Activated CD4-positive, alpha-beta T cell treated with anti-CD3 and anti-CD28 coated beads, Interleukin-10, Interleukin-2, amounts not matched to agents 100 ng/mL and 50 ng/mL, durations not matched to agents 16 hours and 8 hours (primary cell): ENCODE measurements around the gene TERT.
"Not testable (repeated sequence)": the region's sequence is repeated elsewhere in the genome, so short reads cannot be mapped to it uniquely, and the experiment has no call there.

Experiments
- DNase-seq: peaks from one replicate; pipeline ENCODE4 v3.0.0-alpha.2; 2020

The TERT gene

DNA sequence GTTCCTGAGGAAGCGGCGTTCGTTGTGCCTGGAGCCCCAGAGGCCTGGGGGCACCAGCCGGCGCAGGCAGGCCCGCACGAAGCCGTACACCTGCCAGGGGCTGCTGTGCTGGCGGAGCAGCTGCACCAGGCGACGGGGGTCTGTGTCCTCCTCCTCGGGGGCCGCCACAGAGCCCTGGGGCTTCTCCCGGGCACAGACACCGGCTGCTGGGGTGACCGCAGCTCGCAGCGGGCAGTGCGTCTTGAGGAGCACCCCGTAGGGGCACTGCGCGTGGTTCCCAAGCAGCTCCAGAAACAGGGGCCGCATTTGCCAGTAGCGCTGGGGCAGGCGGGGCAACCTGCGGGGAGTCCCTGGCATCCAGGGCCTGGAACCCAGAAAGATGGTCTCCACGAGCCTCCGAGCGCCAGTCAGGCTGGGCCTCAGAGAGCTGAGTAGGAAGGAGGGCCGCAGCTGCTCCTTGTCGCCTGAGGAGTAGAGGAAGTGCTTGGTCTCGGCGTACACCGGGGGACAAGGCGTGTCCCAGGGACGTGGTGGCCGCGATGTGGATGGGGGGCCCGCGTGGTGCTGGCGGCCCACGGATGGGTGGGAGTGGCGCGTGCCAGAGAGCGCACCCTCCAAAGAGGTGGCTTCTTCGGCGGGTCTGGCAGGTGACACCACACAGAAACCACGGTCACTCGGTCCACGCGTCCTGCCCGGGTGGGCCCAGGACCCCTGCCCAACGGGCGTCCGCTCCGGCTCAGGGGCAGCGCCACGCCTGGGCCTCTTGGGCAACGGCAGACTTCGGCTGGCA is 1.3 kb downstream of the TERT start:
- DNase-seq: no peak

DNA sequence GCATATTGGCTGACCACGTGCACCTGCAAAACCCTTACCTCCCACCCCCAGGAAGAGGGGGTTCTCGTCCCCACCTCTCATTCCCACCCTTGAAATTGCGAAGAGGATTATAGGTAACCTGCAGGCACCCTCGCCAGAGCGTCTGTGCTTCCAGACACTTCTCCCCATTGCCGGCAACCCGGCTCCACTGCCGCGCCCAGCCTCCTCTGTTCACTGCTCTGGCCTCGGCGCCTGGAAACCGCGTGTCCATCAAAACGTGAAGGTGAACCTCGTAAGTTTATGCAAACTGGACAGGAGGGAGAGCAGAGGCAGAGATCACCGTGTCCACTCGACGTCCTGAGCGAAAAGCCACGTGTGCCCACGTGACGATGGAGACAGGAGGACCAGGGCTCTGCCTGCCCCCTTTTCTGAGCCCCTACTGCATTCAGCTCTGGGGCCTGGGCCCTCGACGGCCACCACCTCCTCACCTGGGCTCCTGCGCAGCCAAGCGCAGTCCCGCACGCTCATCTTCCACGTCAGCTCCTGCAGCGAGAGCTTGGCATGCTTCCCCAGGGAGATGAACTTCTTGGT is 1.9 kb downstream of the TERT start:
- no peak for DNase-seq

DNA sequence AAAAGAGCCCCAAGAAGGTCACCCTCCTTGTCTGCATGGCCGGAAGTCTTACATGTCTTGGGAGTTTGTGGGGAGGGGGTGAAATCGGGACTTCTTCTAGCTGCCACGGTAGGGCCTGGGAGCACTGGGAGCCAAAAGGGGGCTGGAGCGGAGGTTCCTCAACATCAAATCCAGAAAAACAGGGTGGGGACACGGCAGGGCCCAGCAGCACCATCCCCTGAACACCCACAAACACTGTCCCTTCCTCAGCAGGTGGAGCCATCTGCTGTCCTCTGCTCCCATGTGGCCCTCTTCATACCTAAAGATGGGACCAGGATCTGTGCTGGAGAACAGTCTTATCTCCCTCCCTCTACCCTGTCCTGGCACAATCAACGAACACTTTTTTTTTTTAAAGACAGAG is 2.7 kb downstream of the TERT start:
- DNase-seq: no peak

DNA sequence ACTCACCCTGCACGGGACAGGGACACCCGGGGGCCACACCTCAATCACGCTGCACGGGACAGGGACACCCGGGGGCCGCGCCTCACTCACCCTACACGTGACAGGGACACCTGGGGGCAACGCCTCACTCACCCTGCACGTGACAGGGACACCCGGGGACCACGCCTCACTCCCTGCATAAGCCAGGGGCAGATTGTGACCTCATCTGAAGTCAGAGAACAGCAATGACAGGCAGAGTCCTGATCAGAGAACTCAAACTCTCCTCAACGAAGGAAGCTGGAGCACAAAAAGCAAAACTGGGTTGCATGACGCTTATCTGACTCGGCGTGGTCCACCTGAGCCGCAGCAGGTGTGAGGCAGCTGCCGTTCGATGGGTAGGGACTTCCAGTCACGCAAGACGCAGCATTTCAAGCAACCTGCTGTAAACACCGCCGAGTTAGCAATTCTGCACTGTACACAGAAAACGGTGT is 3.2 kb downstream of the TERT start:
- no peak for DNase-seq

DNA sequence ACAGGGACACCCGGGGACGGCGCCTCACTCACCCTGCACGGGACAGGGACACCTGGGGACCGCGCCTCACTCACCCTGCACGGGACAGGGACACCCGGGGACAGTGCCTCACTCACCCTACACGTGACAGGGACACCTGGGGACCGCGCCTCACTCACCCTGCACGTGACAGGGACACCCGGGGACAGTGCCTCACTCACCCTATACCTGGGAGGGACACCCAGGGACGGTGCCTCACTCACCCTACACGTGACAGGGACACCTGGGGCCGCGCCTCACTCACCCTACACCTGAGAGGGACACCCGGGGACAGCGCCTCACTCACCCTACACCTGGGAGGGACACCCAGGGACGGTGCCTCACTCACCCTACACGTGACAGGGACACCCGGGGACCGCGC is 3.9 kb downstream of the TERT start:
- DNase-seq: not testable (repeated sequence)

DNA sequence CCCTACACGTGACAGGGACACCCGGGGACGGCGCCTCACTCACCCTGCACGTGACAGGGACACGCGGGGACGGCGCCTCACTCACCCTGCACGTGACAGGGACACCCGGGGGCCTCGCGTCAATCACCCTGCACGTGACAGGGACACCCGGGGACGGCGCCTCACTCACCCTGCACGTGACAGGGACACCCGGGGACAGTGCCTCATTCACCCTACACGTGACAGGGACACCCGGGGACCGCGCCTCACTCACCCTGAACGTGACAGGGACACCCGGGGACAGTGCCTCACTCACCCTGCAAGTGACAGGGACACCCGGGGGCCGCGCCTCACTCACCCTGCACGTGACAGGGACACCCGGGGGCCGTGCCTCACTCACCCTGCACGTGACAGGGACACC is 5.3 kb downstream of the TERT start:
- not testable (repeated sequence) for DNase-seq

DNA sequence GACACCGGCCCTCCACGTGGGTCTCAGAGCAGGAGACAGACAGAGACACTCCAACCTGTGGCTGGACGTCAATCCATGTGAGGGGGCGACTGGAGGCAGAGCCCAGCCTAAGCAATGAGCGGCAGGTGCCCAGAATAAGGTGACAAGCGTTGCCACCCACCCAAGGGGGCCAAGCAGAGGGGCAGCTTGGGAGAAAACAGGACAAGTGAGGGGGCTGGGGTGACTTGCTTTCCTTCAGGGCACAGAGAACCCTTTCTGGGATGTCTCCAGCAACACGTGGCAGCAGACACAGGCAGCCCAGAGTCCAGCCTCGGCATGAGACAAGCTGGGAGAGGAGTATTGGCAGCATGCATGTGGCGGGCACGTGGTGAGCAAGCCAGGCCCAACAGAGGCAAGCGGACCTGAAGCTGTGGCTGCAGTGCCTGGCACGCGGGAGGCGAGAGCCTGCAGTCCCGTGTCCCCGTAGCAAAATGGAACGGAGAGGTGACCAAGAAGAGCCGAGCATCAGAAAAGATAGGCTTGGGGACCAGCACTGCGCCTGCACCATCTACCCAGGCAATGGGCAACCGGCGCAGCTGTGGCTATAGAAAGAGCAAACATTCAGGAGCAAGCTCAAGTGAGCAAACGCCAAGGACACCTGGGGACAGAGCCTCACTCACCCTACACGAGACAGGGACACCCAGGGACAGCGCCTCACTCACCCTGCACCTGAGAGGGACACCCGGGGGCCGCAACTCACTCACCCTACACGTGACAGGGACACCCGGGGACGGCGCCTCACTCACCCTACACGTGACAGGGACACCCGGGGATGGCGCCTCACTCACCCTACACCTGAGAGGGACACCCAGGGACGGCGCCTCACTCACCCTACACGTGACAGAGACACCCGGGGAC is 6.2 kb downstream of the TERT start:
- no peak for DNase-seq

DNA sequence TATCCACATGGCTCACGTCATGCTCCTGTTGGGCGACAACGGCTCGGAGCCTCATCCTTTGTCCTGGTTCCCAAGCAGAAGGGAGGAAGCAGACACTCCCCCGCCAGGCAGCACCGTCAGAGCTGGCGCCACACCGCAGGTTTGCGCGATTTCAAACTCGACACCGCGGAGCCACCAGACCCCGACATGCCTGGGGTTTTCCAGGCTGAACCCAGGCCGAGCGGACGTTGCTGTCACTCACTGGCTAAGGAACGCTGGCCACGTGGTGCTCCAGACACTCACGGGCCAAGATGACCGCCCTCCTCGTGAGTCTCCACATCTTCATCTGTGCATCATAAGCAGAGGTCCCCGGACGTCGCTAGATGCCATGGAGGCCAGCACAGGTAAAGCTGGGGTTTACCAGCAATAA is 9.0 kb downstream of the TERT start:
- no peak for DNase-seq

DNA sequence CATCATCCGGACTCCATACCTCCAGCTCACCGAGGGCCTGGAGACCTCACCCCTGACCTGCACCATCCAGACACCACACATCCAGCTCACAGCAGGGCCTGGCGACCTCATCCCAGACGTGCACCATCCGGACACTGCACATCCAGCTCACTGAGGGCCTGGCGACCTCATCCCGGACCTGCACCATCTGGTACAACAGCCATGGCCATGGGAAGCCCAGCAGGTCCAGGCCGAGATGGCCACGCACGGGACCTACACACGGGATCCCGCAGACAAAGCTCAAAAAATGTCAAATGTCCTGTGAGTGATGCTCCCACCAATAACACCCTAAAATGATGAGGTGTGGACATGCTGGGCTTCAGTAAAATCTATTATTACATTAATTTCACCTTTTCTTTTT is 9.7 kb downstream of the TERT start:
- DNase-seq: no peak

DNA sequence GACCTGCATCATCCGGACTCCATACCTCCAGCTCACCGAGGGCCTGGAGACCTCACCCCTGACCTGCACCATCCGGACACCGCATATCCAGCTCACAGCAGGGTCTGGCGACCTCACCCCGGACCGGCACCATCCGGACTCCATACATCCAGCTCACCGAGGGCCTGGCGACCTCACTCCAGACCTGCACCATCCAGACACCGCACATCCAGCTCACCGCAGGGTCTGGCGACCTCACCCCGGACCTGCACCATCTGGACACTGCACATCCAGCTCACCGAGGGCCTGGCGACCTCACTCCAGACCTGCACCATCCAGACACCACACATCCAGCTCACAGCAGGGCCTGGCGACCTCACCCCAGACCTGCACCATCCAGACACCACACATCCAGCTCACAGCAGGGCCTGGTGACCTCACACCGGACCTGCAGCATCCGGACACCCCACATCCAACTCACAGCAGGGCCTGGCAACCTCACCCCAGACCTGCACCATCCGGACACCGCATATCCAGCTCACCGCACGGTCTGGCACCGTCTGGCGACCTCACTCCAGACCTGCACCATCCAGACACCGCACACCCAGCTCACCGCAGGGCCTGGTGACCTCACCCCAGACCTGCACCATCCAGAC is 10.4 kb downstream of the TERT start:
- DNase-seq: not testable (repeated sequence)

DNA sequence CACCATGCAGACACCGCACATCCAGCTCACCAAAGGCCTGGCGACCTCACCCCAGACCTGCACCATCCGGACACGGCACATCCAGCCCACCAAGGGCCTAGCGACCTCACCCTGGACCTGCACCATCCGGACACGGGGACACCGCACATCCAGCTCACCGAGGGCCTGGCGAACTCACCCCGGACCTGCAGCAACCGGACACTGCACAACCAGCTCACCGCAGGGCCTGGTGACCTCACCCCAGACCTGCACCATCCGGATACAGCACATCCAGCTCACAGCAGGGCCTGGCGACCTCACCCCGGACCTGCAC is 11.2 kb downstream of the TERT start:
- not testable (repeated sequence) for DNase-seq

DNA sequence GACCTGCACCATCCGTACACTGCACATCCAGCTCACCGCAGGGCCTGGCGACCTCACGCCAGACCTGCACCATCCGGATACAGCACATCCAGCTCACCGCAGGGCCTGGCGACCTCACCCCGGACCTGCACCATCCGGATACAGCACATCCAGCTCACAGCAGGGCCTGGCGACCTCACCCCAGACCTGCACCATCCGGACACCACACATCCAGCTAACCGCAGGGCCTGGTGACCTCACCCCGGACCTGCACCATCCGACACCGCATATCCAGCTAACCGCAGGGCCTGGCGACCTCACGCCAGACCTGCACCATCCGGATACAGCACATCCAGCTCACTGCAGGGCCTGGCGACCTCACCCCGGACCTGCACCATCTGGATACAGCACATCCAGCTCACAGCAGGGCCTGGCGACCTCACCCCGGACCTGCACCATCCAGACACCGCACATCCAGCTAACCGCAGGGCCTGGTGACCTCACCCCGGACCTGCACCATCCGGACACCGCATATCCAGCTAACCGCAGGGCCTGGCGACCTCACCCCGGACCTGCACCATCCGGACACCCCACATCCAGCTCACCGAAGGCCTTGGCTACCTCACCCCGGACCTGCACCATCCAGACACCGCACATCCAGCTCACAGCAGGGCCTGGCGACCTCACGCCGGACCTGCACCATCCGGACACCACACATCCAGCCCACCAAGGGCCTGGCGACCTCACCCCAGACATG is 11.7 kb downstream of the TERT start:
- not testable (repeated sequence) for DNase-seq

DNA sequence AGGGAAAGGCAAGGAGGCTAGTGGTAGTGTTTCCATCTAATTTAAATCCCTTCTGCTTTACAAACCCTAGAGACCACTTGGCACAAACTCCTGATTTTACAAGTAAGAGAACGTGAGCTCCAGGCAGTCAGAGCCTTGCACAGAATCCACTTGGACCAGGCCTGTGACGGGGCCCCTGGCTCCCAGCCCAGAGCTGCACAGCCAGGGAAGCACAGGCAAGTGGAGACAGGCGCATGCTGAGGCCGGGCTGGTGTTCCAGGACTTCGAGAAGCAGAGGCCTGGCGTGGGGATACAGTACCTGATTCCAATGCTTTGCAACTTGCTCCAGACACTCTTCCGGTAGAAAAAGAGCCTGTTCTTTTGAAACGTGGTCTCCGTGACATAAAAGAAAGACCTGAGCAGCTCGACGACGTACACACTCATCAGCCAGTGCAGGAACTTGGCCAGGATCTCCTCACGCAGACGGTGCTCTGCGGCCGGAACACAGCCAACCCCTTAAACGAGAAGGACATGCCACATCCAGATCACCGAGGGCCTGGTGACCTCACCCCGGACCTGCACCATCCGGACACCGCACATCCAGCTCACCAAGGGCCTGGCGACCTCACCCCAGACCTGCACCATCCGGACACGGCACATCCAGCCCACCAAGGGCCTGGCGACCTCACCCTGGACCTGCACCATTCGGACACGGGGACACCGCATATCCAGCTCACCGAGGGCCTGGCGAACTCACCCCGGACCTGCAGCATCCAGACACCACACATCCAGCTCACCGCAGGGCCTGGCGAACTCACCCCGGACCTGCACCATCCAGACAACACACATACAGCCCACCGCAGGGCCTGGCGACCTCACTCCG is 12.5 kb downstream of the TERT start:
- no peak for DNase-seq

DNA sequence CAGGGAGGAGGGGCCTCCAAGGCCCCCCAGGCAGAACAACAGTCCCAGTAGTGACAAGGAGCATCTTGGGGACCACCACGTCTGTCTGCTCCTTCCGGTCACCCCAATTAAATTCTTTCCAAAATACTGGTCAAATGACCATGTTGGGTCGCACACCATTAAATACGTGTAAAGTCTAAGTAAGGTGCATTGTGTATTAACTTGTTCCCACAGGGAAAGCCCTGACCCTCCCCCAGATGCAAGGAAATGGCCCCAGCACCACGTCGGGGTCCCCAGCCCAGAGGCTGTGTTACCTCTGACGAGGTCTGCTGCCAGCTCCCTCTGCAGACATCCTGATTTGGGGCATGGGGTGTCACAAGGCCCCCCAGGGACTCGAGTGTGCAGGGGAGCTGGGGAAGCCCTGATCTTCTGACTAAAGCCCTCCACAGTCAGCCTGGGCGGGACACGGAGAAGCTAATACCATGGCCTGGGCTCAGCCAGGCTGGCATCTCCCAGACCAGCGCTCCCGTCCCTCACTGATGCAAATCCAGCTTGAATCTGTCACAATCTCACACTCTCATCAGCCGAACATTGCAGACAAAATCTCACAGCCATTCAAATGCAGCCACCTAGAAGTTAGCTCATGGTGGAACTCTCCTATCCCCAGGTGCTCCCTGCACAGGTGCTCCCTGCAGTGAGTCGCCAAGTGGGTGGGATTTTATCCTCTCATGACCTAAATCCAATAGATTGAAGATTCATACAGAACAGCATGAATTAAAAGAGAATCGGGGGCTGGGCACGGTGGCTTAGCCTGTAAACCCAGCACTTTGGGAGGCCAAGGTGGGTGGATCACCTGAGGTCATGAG is 13.6 kb downstream of the TERT start:
- no peak for DNase-seq

DNA sequence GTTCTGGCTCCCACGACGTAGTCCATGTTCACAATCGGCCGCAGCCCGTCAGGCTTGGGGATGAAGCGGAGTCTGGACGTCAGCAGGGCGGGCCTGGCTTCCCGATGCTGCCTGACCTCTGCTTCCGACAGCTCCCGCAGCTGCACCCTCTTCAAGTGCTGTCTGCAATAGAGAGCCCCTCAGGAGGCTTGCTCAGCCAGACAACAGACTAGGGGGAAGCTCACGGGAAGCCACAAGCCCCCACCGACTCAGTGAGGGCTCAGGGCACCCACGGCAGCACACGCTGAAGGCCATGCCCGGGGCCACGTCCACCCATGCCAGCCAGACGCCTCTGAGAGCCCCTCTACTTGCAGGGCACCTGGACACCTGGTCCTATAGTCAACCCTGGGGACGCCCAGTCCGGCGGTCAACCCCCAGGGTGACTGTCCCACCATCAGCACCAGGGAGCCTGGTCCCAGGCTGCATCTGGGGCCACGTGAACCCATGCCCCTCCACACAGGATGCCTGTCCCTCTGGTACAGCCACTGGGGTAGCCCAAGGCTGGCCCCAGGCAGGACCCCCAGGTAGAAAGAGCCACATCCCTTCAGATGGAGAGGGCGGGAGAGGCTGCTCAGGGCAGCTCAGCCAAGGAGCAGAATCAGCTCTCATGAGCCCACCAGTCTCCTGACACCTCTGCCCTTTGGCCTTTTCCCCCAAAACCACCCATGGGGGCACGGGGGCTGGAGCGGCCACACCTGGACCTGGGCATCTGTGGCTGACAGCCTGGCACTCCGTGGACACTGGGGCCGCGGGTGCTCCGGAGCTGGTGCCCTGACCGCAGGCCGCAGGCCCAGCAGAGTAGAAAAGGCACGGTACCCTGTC is 14.5 kb downstream of the TERT start:
- no peak for DNase-seq

DNA sequence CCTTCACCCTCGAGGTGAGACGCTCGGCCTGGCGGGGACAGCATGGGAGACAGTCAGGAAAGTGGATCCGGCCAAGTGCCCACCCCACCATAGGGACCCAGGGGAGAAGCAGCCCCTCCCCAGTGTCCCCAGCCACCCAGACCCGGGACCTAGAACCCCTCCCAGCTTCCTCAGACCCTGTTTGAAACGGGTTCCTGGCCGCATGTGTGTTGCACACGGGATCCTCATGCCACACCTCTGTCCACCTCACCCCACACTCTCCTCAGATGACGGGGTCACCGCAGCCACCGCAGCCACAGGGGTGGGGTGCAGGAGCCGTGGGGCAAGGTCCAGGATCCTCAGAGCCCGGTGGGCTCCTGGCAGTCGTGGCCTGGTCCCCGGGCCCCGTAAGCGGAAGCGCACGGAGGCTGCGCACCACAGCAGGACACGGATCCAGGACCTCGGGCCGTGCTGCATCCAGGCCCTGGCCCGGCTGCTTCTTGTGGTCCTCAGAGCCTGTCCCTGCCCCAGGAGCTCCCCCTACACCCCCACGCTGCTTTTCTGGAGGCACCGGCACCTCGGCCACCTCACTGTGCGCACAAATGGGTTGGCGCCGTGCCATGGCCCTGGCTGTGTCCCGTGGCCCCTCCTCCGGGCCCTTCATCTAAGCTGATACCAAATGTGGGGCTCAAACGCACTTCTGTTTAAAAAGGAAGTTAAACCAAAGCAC is 15.3 kb downstream of the TERT start:
- no peak for DNase-seq

DNA sequence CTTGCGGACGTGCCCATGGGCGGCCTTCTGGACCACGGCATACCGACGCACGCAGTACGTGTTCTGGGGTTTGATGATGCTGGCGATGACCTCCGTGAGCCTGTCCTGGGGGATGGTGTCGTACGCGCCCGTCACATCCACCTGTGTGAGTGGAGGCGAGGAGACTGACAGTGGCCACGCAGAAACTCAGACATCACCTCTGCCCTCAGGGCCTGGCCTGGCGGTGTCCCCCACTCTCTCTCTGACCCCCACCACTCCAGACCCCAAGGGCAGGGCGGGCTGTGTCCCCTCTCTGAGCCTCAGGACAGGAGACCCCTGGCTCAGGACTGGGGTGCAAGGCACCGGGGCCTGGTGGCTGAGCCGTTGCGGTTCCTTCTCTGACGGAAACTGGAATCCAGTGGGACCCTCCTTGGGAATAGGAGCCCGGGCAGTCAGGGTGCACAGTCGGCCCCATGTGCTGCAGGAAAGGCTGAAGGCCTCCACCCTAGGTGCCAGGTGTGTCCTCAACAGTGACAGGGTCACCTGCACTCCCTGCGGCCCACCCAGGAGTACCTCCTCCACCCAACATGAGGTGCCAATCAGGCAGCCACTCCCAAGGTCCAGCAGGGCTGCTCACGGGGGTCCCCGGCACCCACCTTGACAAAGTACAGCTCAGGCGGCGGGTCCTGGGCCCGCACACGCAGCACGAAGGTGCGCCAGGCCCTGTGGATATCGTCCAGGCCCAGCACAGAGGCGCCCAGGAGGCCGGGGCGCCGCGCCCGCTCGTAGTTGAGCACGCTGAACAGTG is 16.0 kb downstream of the TERT start:
- no peak for DNase-seq

DNA sequence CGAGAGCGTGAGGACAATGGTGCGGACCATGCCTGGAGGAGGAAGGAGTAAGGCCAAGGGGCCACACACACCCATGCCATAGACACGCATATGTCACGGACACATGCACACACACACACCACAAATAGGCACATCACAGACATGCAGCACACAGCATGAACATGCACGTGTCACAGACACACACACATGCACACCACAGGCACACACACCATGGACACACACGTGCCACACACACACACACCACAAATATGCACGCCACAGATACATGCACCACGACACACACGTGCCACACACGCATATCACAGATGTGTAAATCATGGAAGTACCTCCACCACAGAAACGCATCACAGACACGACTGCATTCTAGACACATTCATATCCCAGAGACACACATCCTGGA is 16.7 kb downstream of the TERT start:
- no peak for DNase-seq
